ENCODE measurements around the gene PLA2G2C.

Gene PLA2G2C

DNA sequence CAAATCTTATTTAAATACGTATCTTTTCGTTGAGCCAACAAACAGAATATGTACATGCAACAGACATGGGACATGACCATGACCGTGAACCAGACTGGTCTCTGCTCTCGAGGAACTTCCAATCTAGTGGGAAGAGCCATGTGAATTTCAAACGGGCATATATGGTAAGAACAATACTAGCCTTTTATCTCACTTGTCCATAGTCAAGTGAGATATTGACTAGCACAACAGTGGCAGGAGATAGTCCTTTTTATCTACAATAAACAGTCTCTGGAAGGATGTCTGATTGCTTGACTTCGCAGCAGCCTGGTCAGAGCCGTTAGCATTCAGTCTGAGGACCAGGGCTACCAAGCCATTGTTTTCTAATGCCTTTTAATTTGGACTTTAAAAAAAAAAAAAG lies 12.6 kb upstream of the PLA2G2C start:
- DNase-seq (ENCODE audit: low spot score in 2 of 2), result no peak
- no peak overlapping the region for H3K4me3 Mint-ChIP-seq
- no peaks in the 10 kb centered on the region for H3K36me3 Mint-ChIP-seq (ENCODE audit: insufficient read depth)
- H3K4me1 Mint-ChIP-seq, result peaks cover 6% of the 10 kb centered on the region
- no peaks in the 10 kb centered on the region for H3K9me3 Mint-ChIP-seq
- no peak overlapping the region for H3K27ac Mint-ChIP-seq (ENCODE audit: low read depth)
- no peak for ATAC-seq (replicated peaks; ENCODE audit: extremely low read depth, poor library complexity, severe bottlenecking)
- H3K27me3 Mint-ChIP-seq, result peaks cover 70% of the 10 kb centered on the region

DNA sequence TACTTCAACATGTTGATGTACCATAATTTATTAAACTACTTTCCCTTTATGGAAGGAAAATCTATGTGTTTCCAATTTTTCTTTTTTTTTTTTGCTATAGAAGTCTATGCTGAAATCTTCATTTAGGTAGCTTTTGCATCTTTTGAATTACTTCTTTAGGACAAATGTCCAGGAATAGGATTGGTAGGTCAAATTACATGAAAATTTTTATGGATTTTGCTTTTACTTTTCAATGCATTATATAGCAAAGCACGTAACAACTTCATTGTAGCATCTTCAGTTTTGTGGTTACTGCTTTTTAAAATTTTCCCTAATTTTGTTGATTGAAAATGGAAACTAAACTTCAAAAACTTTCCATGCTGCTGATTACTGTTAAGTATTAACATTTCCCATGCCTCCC lies 12.0 kb upstream of the PLA2G2C start:
- peaks cover 6% of the 10 kb centered on the region for H3K4me1 Mint-ChIP-seq
- H3K27ac Mint-ChIP-seq (ENCODE audit: low read depth), result no peak overlapping the region
- H3K27me3 Mint-ChIP-seq, result peaks cover 64% of the 10 kb centered on the region
- H3K36me3 Mint-ChIP-seq (ENCODE audit: insufficient read depth), result no peaks in the 10 kb centered on the region
- DNase-seq (ENCODE audit: low spot score in 2 of 2), result no peak
- H3K4me3 Mint-ChIP-seq, result no peak overlapping the region
- ATAC-seq (replicated peaks; ENCODE audit: extremely low read depth, poor library complexity, severe bottlenecking), result no peak
- H3K9me3 Mint-ChIP-seq, result no peaks in the 10 kb centered on the region

DNA sequence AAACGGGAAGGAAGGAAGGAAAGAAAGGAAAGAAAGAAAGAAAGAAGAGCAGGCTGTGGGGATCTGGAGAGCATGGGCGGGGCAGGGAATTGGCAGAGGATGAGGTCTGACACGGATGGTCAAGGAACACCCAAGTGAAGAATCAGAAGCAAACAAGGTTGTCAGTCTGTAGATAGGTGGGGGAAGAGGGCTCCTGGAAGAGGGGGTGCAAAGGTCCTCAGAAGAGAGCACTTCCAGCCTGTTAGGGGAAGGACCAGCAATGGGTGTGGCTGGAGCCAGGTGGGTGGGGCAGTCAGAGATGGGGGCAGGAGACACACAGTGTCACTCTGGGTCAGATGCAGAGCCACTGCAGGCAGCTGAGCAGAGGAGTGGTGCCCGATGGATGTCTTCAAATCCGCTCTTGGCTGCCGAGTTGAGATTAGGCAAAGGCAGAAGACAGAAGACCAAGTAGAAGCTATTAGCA lies 11.0 kb upstream of the PLA2G2C start:
- Mint-ChIP-seq H3K4me1 (peaks cover 6% of the 10 kb centered on the region), H3K4me3 (no peak overlapping the region), H3K27ac (ENCODE audit: low read depth) (no peak overlapping the region), H3K27me3 (peaks cover 55% of the 10 kb centered on the region), H3K9me3 (no peaks in the 10 kb centered on the region), H3K36me3 (ENCODE audit: insufficient read depth) (no peaks in the 10 kb centered on the region)
- ATAC-seq (replicated peaks; ENCODE audit: extremely low read depth, poor library complexity, severe bottlenecking), result no peak
- no peak for DNase-seq (ENCODE audit: low spot score in 2 of 2)

DNA sequence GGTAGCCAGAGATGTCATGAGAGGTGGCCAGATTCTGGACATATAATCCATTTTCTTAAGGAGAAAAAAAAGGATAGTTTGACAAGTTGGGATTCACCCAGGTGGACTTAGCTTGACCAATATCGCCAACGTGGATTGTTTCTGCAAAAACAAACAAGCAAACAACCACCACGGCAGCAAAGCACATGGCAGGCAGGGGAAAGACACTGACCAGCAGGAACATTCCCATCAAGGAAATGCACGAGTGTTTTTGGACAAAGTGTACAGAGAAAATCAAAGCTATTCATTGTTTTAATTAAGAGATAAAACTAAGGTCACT lies 9.1 kb upstream of the PLA2G2C start:
- Mint-ChIP-seq H3K27ac (ENCODE audit: low read depth) (no peak overlapping the region), H3K9me3 (no peaks in the 10 kb centered on the region), H3K27me3 (peaks cover 50% of the 10 kb centered on the region), H3K36me3 (ENCODE audit: insufficient read depth) (no peaks in the 10 kb centered on the region), H3K4me1 (peaks cover 6% of the 10 kb centered on the region), H3K4me3 (no peak overlapping the region)
- no peak for DNase-seq (ENCODE audit: low spot score in 2 of 2)
- ATAC-seq (replicated peaks; ENCODE audit: extremely low read depth, poor library complexity, severe bottlenecking), result no peak

DNA sequence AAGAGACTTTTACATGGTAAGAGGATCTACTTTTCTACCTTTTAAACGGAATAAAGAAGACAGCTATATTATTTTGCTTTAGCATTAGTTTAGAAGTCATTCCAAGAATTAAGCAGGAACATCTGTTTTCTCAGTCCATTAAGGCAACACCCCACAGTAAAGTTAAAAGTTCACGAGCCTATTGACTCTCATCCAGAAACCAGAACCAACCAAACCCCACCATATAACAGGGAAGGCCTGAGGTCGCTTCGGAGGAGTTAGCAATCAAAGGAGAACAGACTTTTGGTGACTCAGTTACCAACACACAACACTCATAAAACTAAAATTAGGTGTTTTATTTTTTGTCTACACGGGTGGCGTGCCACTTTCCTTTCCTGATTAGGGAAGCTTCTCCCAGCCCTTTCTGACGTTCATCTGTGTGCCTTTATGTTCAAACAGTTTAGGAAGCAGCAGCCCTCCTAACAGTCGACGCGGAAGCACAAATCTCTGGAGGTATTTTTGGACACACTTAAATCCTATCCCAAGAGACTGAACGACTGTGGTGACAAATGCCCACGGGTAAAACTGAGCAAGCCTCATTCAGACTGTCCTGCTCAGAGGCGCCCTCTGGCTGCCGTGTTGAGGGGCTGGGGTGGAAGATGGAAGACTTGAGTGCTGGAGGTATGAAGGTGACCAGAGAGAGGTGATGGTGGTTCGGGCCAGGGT lies 8.6 kb upstream of the PLA2G2C start:
- peaks cover 6% of the 10 kb centered on the region for H3K4me1 Mint-ChIP-seq
- peaks cover 45% of the 10 kb centered on the region for H3K27me3 Mint-ChIP-seq
- no peak for ATAC-seq (replicated peaks; ENCODE audit: extremely low read depth, poor library complexity, severe bottlenecking)
- H3K36me3 Mint-ChIP-seq (ENCODE audit: insufficient read depth), result no peaks in the 10 kb centered on the region
- DNase-seq (ENCODE audit: low spot score in 2 of 2), result peak; percentile 52 to 54
- H3K27ac Mint-ChIP-seq (ENCODE audit: low read depth), result no peak overlapping the region
- H3K4me3 Mint-ChIP-seq, result no peak overlapping the region
- no peaks in the 10 kb centered on the region for H3K9me3 Mint-ChIP-seq

DNA sequence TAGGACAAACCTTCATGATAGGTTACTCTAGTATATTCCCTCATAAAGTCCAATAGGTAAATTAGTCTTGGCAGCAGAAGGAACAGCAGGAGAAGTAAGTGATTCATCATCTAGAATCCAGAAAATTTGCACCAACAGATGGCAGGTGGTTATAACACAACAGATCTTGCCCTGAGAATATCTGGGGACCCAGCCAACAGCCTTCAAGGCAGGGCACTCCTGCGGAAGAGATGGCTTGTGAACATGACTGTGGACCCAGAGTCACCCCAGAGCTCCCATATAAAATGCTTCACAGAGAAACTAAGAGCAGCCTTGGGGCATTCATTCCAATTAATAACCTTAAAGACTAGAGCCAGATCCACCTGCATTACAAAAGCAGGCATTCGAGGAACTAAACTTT lies 7.9 kb upstream of the PLA2G2C start:
- Mint-ChIP-seq H3K36me3 (ENCODE audit: insufficient read depth) (no peaks in the 10 kb centered on the region), H3K4me1 (peaks cover 7% of the 10 kb centered on the region), H3K27ac (ENCODE audit: low read depth) (no peak overlapping the region), H3K9me3 (no peaks in the 10 kb centered on the region), H3K27me3 (peaks cover 41% of the 10 kb centered on the region), H3K4me3 (no peak overlapping the region)
- ATAC-seq (replicated peaks; ENCODE audit: extremely low read depth, poor library complexity, severe bottlenecking) (no peak), DNase-seq (ENCODE audit: low spot score in 2 of 2) (no peak)

DNA sequence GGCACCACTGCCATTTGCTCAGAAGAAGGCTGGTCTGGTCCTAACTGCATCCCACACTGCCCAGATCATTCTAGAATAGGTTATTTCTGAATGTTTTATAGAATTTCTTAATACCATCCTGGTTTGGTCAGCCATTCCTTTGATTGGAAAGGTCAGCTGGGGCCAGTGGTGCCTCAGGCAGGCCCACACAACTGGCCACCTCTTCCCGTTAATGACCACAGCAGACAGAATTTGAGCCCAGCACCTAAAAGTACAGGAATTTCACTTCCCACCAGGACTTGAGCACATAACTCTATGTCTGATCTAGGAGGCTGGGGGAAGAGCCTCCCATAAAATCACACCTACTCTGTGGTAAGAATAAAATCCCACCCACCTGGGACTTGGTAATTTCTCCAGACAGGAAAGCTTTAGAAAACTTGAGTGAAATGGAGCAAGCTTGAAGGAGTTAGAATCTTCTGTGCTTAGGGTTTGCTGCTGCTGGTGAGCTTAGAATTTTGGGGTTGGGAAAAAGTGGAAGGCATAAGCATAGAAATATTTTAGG lies 6.6 kb upstream of the PLA2G2C start:
- H3K27ac Mint-ChIP-seq (ENCODE audit: low read depth), result no peak overlapping the region
- H3K36me3 Mint-ChIP-seq (ENCODE audit: insufficient read depth), result no peaks in the 10 kb centered on the region
- peaks cover 20% of the 10 kb centered on the region for H3K4me1 Mint-ChIP-seq
- peaks cover 42% of the 10 kb centered on the region for H3K27me3 Mint-ChIP-seq
- no peak overlapping the region for H3K4me3 Mint-ChIP-seq
- H3K9me3 Mint-ChIP-seq, result no peaks in the 10 kb centered on the region
- no peak for ATAC-seq (replicated peaks; ENCODE audit: extremely low read depth, poor library complexity, severe bottlenecking)
- DNase-seq (ENCODE audit: low spot score in 2 of 2), result no peak

DNA sequence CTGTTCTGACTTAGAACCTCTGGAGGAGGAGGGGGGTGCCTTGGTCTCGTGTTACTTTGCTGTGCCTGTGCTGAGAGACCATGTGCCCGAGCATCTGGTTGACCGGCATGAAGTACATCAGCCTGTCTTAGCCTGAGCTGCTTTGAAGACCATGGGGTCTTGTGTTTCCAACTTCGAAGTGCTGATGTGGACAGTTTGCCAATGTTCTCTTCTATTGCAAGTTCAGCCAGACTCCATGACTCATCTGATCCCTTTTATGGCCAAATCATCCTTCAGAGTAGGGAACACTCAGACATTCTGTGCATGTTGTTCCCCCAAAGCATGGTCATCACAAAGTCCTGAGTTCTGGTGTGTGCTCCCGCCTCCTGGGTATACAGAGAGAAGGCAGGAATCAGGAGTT lies 6.0 kb upstream of the PLA2G2C start:
- ATAC-seq (replicated peaks; ENCODE audit: extremely low read depth, poor library complexity, severe bottlenecking), result no peak
- no peak overlapping the region for H3K4me3 Mint-ChIP-seq
- peaks cover 39% of the 10 kb centered on the region for H3K27me3 Mint-ChIP-seq
- no peak for DNase-seq (ENCODE audit: low spot score in 2 of 2)
- no peaks in the 10 kb centered on the region for H3K36me3 Mint-ChIP-seq (ENCODE audit: insufficient read depth)
- no peak overlapping the region for H3K27ac Mint-ChIP-seq (ENCODE audit: low read depth)
- peaks cover 26% of the 10 kb centered on the region for H3K4me1 Mint-ChIP-seq
- H3K9me3 Mint-ChIP-seq, result no peaks in the 10 kb centered on the region

DNA sequence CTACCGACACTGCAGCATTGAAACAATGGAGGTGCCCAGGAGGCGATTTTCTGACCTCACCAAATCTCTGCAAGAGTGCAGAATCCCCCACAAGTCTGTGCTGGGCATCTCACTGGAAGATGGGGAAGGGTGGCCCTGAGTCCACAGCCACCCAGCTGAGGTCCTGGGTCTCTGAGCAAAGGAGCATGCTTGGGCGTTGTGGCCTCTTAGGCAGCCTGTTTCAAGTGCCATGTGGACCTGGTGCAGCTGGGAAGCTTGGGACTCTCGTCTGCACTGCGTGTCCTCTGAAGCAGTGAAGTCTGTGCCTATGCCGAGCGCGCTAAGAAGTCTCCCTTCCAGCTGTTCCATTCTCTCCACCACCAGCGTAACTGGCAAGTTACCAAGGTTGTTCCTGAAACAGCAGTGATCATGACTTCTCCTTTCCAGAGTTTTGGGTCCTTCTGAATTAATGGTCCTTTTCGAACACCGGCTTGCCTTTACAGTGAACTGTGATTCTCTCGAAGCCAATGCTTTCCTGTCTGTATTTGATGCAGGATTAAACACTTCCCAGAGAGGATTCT lies 5.0 kb upstream of the PLA2G2C start:
- no peak for DNase-seq (ENCODE audit: low spot score in 2 of 2)
- H3K4me1 Mint-ChIP-seq, result peaks cover 36% of the 10 kb centered on the region
- H3K36me3 Mint-ChIP-seq (ENCODE audit: insufficient read depth), result no peaks in the 10 kb centered on the region
- H3K27me3 Mint-ChIP-seq, result peaks cover 29% of the 10 kb centered on the region
- no peaks in the 10 kb centered on the region for H3K9me3 Mint-ChIP-seq
- no peak for ATAC-seq (replicated peaks; ENCODE audit: extremely low read depth, poor library complexity, severe bottlenecking)
- H3K27ac Mint-ChIP-seq (ENCODE audit: low read depth), result no peak overlapping the region
- no peak overlapping the region for H3K4me3 Mint-ChIP-seq

DNA sequence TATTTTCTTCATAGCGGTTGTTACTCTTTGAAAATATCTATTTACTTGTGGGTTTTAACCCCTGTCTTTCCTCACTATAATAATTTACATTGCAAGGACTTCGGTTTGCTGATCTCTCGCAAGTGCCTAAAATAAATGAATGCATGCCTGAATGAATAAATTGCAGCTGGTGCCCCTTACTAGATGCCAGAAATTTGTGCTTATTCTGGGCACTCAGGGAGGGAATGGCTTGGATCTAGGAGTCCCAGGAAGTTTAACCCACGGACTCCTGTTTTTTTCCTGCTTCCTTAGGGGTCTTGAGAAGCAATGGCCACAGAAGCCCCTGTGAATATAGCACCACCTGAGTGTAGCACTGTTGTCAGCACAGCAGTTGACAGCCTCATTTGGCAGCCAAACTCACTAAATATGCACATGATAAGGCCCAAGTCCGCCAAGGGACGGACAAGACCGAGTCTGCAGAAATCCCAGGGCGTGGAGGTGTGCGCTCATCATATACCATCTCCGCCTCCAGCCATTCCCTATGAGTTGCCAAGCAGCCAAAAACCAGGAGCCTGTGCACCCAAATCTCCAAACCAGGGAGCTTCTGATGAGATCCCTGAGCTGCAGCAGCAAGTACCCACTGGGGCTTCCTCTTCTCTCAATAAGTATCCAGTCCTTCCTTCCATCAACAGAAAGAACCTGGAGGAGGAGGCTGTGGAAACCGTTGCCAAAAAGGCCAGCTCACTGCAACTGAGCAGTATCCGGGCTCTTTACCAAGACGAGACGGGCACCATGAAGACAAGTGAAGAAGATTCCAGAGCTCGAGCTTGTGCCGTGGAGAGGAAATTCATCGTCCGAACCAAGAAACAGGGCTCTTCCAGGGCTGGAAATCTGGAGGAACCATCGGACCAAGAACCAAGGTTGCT lies 4.2 kb upstream of the PLA2G2C start:
- peaks cover 21% of the 10 kb centered on the region for H3K27me3 Mint-ChIP-seq
- H3K36me3 Mint-ChIP-seq (ENCODE audit: insufficient read depth), result no peaks in the 10 kb centered on the region
- no peak overlapping the region for H3K4me3 Mint-ChIP-seq
- DNase-seq (ENCODE audit: low spot score in 2 of 2), result no peak
- no peak for ATAC-seq (replicated peaks; ENCODE audit: extremely low read depth, poor library complexity, severe bottlenecking)
- peaks cover 40% of the 10 kb centered on the region for H3K4me1 Mint-ChIP-seq
- no peaks in the 10 kb centered on the region for H3K9me3 Mint-ChIP-seq
- H3K27ac Mint-ChIP-seq (ENCODE audit: low read depth), result no peak overlapping the region

DNA sequence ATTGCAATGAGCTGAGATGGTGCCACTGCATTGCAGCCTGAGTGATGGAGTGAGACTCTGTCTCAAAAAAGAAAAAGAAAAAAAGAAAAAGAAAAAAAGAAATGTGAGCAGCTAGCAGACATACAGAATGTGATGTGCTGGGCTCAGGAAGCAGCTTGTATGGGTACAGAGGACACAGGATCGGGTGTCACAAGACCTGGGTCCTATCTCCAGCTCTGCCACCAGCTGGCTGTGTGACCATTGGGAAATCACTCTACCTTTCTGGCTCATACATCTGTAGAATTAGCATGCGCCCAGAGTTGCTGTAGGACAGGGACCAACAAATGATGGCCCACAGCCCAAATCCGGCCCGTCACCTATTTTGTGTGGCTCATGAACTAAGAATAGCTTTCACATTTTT lies 3.3 kb upstream of the PLA2G2C start:
- peaks cover 12% of the 10 kb centered on the region for H3K27me3 Mint-ChIP-seq
- H3K27ac Mint-ChIP-seq (ENCODE audit: low read depth), result no peak overlapping the region
- no peaks in the 10 kb centered on the region for H3K9me3 Mint-ChIP-seq
- H3K36me3 Mint-ChIP-seq (ENCODE audit: insufficient read depth), result peaks cover 1% of the 10 kb centered on the region
- H3K4me1 Mint-ChIP-seq, result peaks cover 43% of the 10 kb centered on the region
- H3K4me3 Mint-ChIP-seq, result no peak overlapping the region
- DNase-seq (ENCODE audit: low spot score in 2 of 2) (no peak), ATAC-seq (replicated peaks; ENCODE audit: extremely low read depth, poor library complexity, severe bottlenecking) (no peak)

DNA sequence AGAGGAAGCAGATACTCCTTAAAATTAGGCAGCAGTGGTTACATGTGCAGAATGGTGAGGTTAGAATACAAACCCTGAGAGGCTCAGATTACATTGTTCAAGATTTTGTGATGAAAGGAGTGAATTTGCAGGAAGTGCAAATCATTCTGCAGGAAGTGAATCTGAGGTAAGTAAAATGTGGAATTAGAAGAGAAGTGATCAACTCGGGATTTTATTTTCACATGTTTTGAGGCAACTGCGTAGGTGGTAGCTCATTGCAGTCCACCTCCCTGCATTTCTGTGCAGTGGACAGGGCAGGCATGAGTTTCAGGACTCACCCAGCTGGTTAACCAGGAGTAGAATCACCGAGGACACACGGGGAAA lies 2.1 kb upstream of the PLA2G2C start:
- peaks cover 1% of the 10 kb centered on the region for H3K36me3 Mint-ChIP-seq (ENCODE audit: insufficient read depth)
- H3K4me3 Mint-ChIP-seq, result no peak overlapping the region
- H3K27ac Mint-ChIP-seq (ENCODE audit: low read depth), result no peak overlapping the region
- peaks cover 52% of the 10 kb centered on the region for H3K4me1 Mint-ChIP-seq
- peaks cover 12% of the 10 kb centered on the region for H3K27me3 Mint-ChIP-seq
- no peak for DNase-seq (ENCODE audit: low spot score in 2 of 2)
- H3K9me3 Mint-ChIP-seq, result no peaks in the 10 kb centered on the region
- no peak for ATAC-seq (replicated peaks; ENCODE audit: extremely low read depth, poor library complexity, severe bottlenecking)

All from central memory CD8-positive, alpha-beta T cell (primary cell).